IPS DF 4.7 (cell line): Measurements from ENCODE around the gene ZNF727.
"Not testable (repeated sequence)": the region's sequence is repeated elsewhere in the genome, so short reads cannot be mapped to it uniquely, and the experiment has no call there.

Source experiments
- DNase-seq: peaks from one replicate; pipeline ENCODE4 v3.0.0-alpha.2; 2013; ENCODE audit warnings: low spot score; ENCODE audit errors: extremely low read depth

Gene ZNF727

DNA sequence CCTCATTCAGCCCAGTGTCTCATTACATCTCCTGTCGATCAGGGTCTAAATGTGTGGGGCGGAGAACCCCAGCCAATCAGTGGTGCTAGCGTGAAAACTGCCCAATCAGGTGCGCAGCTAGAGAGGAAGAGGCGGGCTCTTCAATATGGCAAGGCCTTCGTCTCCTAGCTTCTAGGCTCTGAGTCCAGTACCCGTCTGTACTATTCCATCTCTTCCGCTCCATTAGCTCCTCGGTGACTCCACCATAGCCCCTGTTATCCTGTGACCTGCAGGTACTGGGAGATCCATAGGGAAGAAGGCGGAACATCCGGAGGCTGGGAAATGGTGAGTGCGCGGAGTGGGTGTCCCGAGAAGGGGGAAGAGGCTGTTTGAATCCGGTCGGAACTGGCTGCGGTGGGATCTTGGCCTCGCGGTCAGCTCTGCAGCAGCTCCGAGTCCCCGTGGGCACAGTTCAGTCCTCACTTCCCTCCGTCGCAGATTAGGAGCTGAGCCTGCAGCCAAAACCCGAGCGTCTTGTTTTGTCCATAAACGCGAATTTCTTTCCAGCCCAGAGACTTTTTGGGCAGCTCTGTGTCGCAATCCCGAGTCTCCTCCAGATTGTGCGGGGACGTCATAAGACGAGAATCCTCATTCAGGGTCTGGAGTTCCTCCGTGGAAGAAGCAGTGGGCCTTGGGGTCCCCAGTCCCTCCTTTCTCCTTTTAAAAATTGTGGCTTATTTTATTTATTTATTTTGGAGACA is at the start of gene ZNF727:
ZNF727 (plus strand) TSS at position 134 of the 740 bp plus-strand sequence; CDS start at position 322, 188 bp downstream.
- DNase-seq = no peak

DNA sequence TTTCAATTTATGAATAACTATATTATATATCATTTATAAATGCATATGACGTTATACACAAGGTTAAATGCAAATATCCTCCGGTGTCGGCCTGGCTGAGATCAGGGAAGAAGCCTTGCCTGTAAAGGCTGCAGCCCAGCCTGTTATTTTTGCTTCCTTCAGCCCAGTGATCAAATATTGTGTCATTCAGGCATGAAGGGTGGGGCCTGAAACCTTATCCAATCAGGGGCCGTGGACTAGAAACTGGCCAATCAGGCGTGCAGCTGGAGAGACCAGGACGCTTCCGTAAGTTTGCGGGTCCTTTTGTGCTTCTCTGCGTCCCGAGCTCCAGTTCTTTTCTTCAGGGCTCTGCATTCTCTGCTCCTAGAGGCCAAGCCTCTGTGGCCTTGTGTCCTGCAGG is 46.7 kb upstream of the ZNF727 start, which contains the start of gene ZNF722:
ZNF722 (plus strand) TSS at position 301 of the 400 bp plus-strand sequence. CDS start 113 bp downstream, outside the sequence.
- DNase-seq = no peak

DNA sequence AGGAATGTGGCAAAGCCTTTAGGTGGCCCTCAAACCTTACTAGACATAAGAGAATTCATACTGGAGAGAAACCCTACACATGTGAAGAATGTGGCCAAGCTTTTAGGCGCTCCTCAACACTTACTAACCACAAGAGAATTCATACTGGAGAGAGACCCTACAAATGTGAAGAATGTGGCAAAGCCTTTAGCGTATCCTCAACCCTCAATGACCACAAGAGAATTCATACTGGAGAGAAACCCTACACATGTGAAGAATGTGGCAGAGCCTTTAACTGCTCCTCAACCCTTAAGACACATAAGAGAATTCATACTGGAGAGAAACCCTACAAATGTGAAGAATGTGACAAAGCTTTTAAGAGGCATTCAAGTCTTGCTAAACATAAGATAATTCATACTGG is 29.7 kb upstream of the ZNF727 start:
- not testable (repeated sequence) for DNase-seq

DNA sequence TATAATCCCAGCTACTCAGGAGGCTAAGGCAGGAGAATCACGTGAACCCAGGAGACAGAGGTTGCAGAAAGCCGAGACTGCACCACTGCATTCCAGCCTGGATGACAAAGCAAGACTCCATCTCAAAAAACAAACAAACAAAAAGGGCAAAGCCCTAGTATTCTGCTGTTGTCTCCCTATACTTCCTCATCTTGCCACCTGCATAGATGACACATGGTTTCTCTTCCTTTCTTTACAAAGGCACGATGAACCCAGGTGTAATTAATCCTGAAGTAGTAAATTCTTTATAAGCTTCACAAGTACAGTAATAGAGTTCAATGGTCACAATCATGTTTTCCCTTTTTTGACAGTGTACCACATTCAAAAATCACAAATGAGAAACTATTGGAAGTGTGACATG is 9.8 kb upstream of the ZNF727 start:
- no peak for DNase-seq

DNA sequence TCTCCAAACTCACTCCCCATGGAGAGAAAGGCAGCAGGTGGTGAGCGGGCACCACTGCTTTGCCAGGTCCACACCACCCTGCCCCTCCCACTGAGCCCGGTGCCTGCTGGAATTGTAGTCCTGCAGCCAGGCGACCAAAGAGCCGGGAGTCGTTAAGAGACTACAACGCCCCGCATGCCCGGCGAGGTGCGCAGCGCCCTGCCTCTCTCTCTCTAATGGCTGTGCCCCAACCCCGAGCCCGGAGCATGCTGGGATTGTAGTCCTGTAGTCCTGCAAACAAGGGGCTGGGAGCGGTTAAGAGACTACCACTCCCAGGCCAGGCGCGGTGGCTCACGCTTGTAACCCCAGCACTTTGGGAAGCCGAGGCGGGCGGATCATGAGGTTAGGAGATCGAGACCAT is 8.1 kb upstream of the ZNF727 start:
- no peak for DNase-seq

DNA sequence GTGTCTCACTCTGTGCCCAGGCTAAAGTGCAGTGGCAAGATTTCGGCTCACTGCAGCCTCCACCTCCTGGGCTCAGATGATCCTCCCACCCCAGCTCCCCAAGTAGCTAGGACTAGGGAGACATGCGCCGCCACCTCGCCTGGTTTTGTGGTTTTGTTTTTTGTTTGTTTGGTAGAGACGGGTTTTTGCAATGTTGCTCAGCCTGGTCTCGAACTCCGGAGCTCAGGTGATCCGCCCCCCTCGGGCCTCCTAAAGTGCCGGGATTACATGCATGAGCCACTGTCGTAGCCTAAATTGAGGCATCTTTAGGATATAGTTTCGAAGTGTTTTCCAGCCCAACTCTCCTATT is 781 bp downstream of the ZNF727 start:
- no peak for DNase-seq

DNA sequence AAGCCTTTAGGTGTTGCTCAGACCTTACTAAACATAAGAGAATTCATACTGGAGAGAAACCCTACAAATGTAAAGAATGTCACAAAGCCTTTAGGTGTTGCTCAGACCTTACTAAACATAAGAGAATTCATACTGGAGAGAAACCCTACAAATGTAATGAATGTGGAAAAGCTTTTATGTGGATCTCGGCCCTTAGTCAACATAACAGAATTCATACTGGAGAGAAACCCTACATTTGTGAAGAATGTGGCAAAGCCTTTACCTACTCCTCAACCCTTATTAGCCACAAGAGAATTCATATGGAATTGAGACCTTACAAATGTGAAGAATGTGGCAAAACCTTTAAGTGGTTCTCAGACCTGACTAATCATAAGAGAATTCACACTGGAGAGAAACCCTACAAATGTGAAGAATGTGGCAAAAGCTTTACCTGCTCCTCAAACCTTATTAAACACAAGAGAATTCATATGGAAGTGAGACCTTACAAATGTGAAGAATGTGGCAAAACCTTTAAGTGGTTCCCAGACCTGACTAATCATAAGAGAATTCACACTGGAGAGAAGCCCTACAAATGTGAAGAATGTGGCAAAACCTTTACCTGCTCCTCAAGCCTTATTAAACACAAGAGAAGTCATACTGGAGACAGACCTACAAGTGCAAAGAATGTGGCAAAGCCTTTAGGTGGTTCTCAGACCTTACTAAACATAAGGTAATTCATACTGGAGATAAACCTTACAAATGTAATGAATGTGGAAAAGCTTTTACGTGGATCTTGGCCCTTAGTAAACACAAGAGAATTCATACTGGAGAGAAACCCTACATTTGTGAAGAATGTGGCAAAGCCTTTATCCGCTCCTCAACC is 32.8 kb downstream of the ZNF727 start:
- not testable (repeated sequence) for DNase-seq

DNA sequence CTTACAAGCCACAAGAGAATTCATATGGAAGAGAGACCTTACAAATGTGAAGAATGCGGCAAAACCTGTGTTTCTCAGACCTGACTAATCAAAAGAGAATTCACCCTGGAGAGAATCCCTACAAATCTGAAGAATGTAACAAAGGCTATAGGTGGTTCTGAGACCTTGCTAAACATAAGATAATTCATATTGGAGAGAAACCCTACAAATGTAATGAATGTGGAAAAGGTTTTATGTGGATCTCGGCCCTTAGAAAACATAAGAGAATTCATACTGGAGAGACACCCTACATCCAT is 33.4 kb downstream of the ZNF727 start:
- DNase-seq = no peak

DNA sequence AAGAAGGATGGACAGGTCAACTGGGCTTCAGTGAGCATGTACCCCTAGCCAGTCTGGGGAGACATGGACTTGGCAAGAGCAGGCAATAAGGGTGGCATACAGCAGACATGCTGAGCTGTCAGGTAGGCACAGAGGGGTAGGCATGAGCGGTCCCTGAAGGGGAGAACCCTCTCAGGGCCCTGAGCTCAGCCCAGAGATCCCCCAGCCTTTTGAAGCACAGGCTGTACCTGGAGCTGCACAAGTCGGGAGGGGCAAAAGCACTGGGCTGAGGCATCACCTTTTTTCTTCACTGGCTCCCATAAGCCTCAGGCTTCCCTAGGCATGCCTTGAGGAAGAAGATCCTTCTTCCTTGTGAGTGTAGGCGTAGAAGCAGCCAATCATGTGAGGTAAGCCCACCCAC is 42.3 kb downstream of the ZNF727 start:
- no peak for DNase-seq

DNA sequence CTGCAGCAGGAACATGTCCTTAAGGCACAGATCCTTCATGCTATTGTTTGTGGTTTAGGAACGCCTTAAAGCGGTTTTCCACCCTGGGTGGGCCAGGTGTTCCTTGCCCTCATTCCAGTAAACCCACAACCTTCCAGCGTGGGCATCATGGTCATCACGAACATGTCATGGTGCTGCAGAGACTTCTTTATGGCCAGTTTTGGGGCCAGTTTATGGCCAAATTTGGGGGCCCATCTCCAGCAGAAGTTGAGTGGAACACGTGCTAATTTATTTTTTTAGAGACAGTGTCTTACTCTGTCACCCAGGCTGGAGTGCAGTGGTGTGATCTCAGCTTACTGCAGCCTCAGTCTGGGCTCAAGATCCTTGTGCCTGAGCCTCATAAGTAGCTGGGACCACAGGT is 43.6 kb downstream of the ZNF727 start:
- DNase-seq = not testable (repeated sequence)
